IMR-90 (cell line): Measurements from ENCODE around the gene EGFR. TPM values are rescaled to one million over a fixed set of nuclear protein-coding genes. Genes with fewer than 3 reads are reported as not detected.

ENCODE experiments used
- ATAC-seq: fragments of 200-7000 bp; cut with Tn5 transposase; 2 replicates; pipeline ENCODE4 v1.9.1; 2020; ENCODE audit warnings: low read depth, mild to moderate bottlenecking, moderate library complexity
- BruUV-seq: library from RNA; stranded (reverse); fragments of 400-500 nt; replicated peaks from 2 replicates; lab custom pipeline; 2021; lab: Mats Ljungman, UMichigan
- CTCF ChIA-PET: fragments of 300-600 bp; formaldehyde crosslinking; extraction: SDS; loops from one replicate; lab custom pipeline; 2021; ENCODE audit warnings: antibody characterized with exemption; lab: Yijun Ruan, JAX
- POLR2A ChIA-PET: fragments of 300-600 bp; sonication (Branson Sonifier 250); formaldehyde crosslinking; loops from one replicate; lab custom pipeline; 2022; ENCODE audit warnings: antibody characterized with exemption; ENCODE audit not compliant: unreplicated experiment; lab: Charles Lee
- DNase-seq: peaks from one replicate; pipeline ENCODE4 v3.0.0; 2013
- H2AFZ ChIP-seq: replicated peaks from 2 replicates; pipeline ENCODE3; 2013; ENCODE audit warnings: low read length, mild to moderate bottlenecking; ENCODE audit not compliant: poor library complexity
- H2AK5ac ChIP-seq: 2 replicates; pipeline ENCODE4 v1.6.1; 2013; ENCODE audit warnings: low read depth, low read length, inconsistent platforms
- H2AK9ac ChIP-seq: replicated peaks from 2 replicates; pipeline ENCODE3; 2013; ENCODE audit warnings: mild to moderate bottlenecking, low read depth, low read length, moderate library complexity; ENCODE audit not compliant: poor library complexity
- H2BK120ac ChIP-seq: 2 replicates; pipeline ENCODE4 v1.6.1; 2013; ENCODE audit warnings: low read depth, low read length, inconsistent platforms
- H2BK15ac ChIP-seq: 3 replicates; pipeline ENCODE4 v1.6.1; 2013; ENCODE audit warnings: low read depth, low read length, inconsistent platforms
- H2BK20ac ChIP-seq: 2 replicates; pipeline ENCODE4 v1.6.1; 2013; ENCODE audit warnings: low read depth, mild to moderate bottlenecking, inconsistent platforms, low read length, moderate library complexity
- H2BK5ac ChIP-seq: 2 replicates; pipeline ENCODE4 v1.6.1; 2013; ENCODE audit warnings: mild to moderate bottlenecking, low read depth, low read length, inconsistent platforms; ENCODE audit not compliant: poor library complexity, severe bottlenecking
- H3K14ac ChIP-seq: replicated peaks from 2 replicates; pipeline ENCODE4 v1.6.1; 2013; ENCODE audit warnings: low read depth, low read length, inconsistent platforms
- H3K18ac ChIP-seq: 2 replicates; pipeline ENCODE4 v1.6.1; 2013; ENCODE audit warnings: low read depth, low read length, control low read depth
- H3K23ac ChIP-seq: 2 replicates; pipeline ENCODE4 v1.6.1; 2013; ENCODE audit warnings: low read depth, low read length, inconsistent platforms
- H3K27ac ChIP-seq: 2 replicates; pipeline ENCODE4 v1.5.1; 2013; ENCODE audit warnings: mild to moderate bottlenecking, control low read depth, low read length; ENCODE audit not compliant: insufficient read depth
- H3K27me3 ChIP-seq: 2 replicates; pipeline ENCODE4 v1.6.1; 2013; ENCODE audit warnings: low read length; ENCODE audit not compliant: control insufficient read depth, insufficient read depth
- H3K36me3 ChIP-seq: 2 replicates; pipeline ENCODE4 v1.6.1; 2013; ENCODE audit warnings: low read length, mixed read lengths; ENCODE audit not compliant: control insufficient read depth, insufficient read depth
- H3K4ac ChIP-seq: 2 replicates; pipeline ENCODE4 v1.6.1; 2013; ENCODE audit warnings: low read depth, low read length, inconsistent platforms
- H3K4me1 ChIP-seq: 2 replicates; pipeline ENCODE4 v1.6.1; 2013; ENCODE audit warnings: low read length, mixed read lengths; ENCODE audit not compliant: control insufficient read depth, insufficient read depth
- H3K4me2 ChIP-seq: 2 replicates; pipeline ENCODE4 v1.6.1; 2013; ENCODE audit warnings: low read depth, mild to moderate bottlenecking, control low read depth, low read length, moderate library complexity
- H3K4me3 ChIP-seq: 2 replicates; pipeline ENCODE4 v1.5.1; 2013; ENCODE audit warnings: low read depth, mild to moderate bottlenecking, control low read depth, low read length, moderate library complexity; ENCODE audit not compliant: insufficient read depth
- H3K56ac ChIP-seq: 2 replicates; pipeline ENCODE4 v1.6.1; 2013; ENCODE audit warnings: low read length, inconsistent platforms; ENCODE audit not compliant: insufficient read depth; ENCODE audit errors: extremely low read depth
- H3K79me1 ChIP-seq, 2 experiments: 2 replicates each; pipeline ENCODE4 v1.6.1; 2013; ENCODE audit warnings: low read length in 2 of 2, inconsistent platforms in 1 of 2, low read depth in 1 of 2
- H3K9ac ChIP-seq: 2 replicates; pipeline ENCODE4 v1.6.1; 2013; ENCODE audit warnings: low read depth, low read length, control low read depth
- H3K9me1 ChIP-seq: 2 replicates; pipeline ENCODE4 v1.6.1; 2013; ENCODE audit warnings: low read length, inconsistent platforms; ENCODE audit not compliant: insufficient read depth
- H3K9me3 ChIP-seq: 2 replicates; pipeline ENCODE4 v1.6.1; 2013; ENCODE audit warnings: low read length; ENCODE audit not compliant: control insufficient read depth, insufficient read depth
- H4K20me1 ChIP-seq: 2 replicates; pipeline ENCODE4 v1.6.1; 2013; ENCODE audit warnings: low read length, inconsistent platforms; ENCODE audit not compliant: insufficient read depth
- H4K5ac ChIP-seq: 2 replicates; pipeline ENCODE4 v1.6.1; 2013; ENCODE audit warnings: mild to moderate bottlenecking, low read depth, low read length, control low read depth
- H4K8ac ChIP-seq, 2 experiments: 2 replicates each; pipeline ENCODE4 v1.6.1; 2013; ENCODE audit warnings: low read depth in 2 of 2, low read length in 2 of 2, control low read depth in 1 of 2, inconsistent platforms in 1 of 2
- H4K91ac ChIP-seq: 2 replicates; pipeline ENCODE4 v1.6.1; 2013; ENCODE audit warnings: low read depth, low read length, inconsistent platforms; ENCODE audit not compliant: insufficient read depth
- BHLHE40 ChIP-seq: fragments of 150-350 bp; IDR thresholded peaks from 2 replicates; pipeline ENCODE4 v1.6.1; 2016; ENCODE audit warnings: mild to moderate bottlenecking, low read depth, low read length
- WGBS, 2 experiments: methylation state at CpG; one replicate each; pipeline versions ENCODE4 v1.1.5 to v1.1.7; 2013; ENCODE audit warnings: missing lambda C conversion rate in 2 of 2; ENCODE audit not compliant: insufficient read length in 1 of 2; ENCODE audit errors: extremely low coverage in 2 of 2; 5-methylcytosine and 5-hydroxymethylcytosine counted together
- dilution Hi-C: fragments of 300-500 bp; cut with HindIII; formaldehyde crosslinking; loops from one replicate; pipeline ENCODE4 v1.14.3; 2018; ENCODE audit warnings: low sequenced_read_pairs; ENCODE audit not compliant: unreplicated experiment
- in situ Hi-C: fragments of 300-500 bp; cut with MboI; formaldehyde crosslinking; loops from 3 replicates; pipeline ENCODE4 v1.14.3; 2019; ENCODE audit warnings: low sequenced_read_pairs, inconsistent platforms, mixed read lengths
- intact Hi-C: fragments of 100-400 bp; cut with micrococcal nuclease; formaldehyde crosslinking; loops from 2 replicates; pipeline ENCODE4 v1.10.0; 2022
- polyA plus RNA-seq, 3 experiments: library from polyadenylated mRNA; depleted of rRNA; stranded (reverse); fragments of >200 nt; gene quantifications; 2 replicates each; pipeline ENCODE4 v1.2.3, GENCODE V29; 2012; ENCODE audit warnings: low replicate concordance in 1 of 3
- total RNA-seq: library from RNA; depleted of rRNA; stranded (reverse); fragments of >200 nt; gene quantifications from 2 replicates; pipeline ENCODE4 v1.2.3, GENCODE V29; 2012

Gene EGFR
- total and polyA plus RNA-seq, 2 of the 4 experiments (the other 2 are of a cell fraction), result 36.9 to 60.4 TPM

DNA sequence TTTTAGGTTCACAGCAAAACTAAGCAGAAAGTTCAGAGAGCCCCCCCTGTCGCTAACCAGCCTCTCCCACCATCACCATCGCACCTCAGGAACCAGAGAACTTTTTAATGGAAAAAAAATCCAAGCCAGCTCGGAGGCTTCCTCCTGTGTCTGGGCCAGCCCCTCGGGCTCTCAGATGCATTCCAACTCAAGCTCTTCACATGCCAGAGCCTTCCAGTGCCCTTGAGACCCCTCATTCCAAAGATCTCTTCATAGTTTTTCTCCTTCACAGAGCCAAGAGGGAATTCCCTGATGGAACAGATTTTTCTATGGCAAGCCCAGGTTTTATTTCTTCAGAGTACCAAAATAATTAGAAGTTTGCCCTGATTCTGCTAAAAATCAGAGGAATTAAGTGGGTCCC lies 192.9 kb downstream of the EGFR start:
- H3K4me1 ChIP-seq, result peaks cover 24% of the 10 kb centered on the region
- H3K14ac ChIP-seq, result no peak overlapping the region; the same call in 1 of the 2 replicates
- DNase-seq, result no peak
- no peak overlapping the region for H3K56ac ChIP-seq
- H2BK20ac ChIP-seq, result no peak overlapping the region
- POLR2A ChIA-PET, result no interaction called here
- no peak overlapping the region for H2AK5ac ChIP-seq
- no peak overlapping the region; the same call in 1 of the 2 replicates for H3K18ac ChIP-seq
- no peaks in the 10 kb centered on the region for H3K9me3 ChIP-seq
- in situ Hi-C loops, result no loop called here
- no peak overlapping the region for H2AFZ ChIP-seq
- no peak overlapping the region for H2BK15ac ChIP-seq
- H3K23ac ChIP-seq, result no peak overlapping the region
- intact Hi-C loops, result loop anchor here (5.0 kb wide), 1 partner anchor 36 kb away; no protein-coding TSS in a partner anchor
- ATAC-seq, result no peak
- no peak overlapping the region for H2AK9ac ChIP-seq
- no peak overlapping the region for H3K4me2 ChIP-seq
- H3K9ac ChIP-seq, result no peak overlapping the region
- peaks cover 23% of the 10 kb centered on the region for H3K36me3 ChIP-seq
- CTCF ChIA-PET, result no interaction called here
- dilution Hi-C loops, result no loop called here
- H3K27ac ChIP-seq, result no peak overlapping the region
- H3K4ac ChIP-seq, result no peak overlapping the region; the same call in 1 of the 2 replicates
- H3K9me1 ChIP-seq, result peaks cover 29% of the 10 kb centered on the region
- H4K5ac ChIP-seq, result no peak overlapping the region
- no TSS peak for BruUV-seq
- H4K91ac ChIP-seq, result no peak overlapping the region
- no peak overlapping the region for H3K4me3 ChIP-seq
- WGBS, 2 experiments, result no CpG with 5 or more reads among the region's 4 CpGs
- TF ChIP-seq BHLHE40, result no peak
- H2BK5ac ChIP-seq, result no peak overlapping the region
- no peak overlapping the region for H2BK120ac ChIP-seq
- H4K20me1 ChIP-seq, result no peaks in the 10 kb centered on the region
- peaks cover 4 to 31% of the 10 kb centered on the region in 2 experiments; a peak in 2 of 4 replicates for H3K79me1 ChIP-seq
- H4K8ac ChIP-seq, result no peak overlapping the region
- no peaks in the 10 kb centered on the region for H3K27me3 ChIP-seq
